ENCODE results near the gene TFAP2A.

Gene TFAP2A

DNA sequence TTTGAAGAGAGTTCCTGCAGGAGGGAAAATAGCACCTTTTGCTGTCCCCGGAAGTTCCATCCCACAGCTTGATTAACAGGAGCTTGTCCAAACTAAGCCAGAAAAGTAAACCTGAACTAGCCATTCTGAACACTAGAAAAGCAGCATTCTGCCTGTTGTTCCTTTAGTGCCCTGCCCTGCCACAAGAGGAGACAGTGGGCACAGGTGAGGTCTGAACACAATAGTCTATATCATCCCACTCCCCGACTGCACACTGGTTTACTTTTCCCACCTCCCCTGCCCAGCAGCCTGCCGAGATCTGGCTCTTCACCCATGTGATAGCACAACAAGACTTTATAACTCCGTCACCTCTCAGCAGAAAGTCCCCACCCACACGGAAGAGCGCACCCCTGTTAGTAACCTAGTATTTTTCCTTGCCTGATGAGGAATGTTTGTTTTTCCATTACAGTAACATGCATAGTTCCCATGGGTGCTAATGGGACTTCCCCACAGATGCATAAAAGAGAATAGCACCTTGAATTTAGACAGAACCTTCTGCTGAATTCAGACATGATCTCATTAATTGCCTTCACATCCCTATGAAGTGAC, 59.7 kb downstream of the TFAP2A start:
- no peak for TF ChIP-seq TAF1 (IDR thresholded peaks at IDR 0.05; ENCODE audit: borderline replicate concordance, insufficient read depth, low read length)
- TF ChIP-seq SIN3A (IDR thresholded peaks at IDR 0.05; ENCODE audit: borderline replicate concordance, insufficient read depth, low read length): no peak
- no peak for TF ChIP-seq POLR2AphosphoS5 (IDR thresholded peaks at IDR 0.05; ENCODE audit: low read depth, low read length)
- no peak for TF ChIP-seq FOXP2 (optimal IDR thresholded peaks at IDR 0.05; ENCODE audit: borderline replicate concordance, extremely low read depth, extremely low read length, insufficient read depth)
- no peak for TF ChIP-seq REST (IDR thresholded peaks at IDR 0.05; ENCODE audit: insufficient read depth in 1 of 2, low read depth in 2 of 2, low read length in 2 of 2)

GRCh38 chr6:10351791-10352190, 63.1 kb downstream of the TFAP2A start:
- no peak for TF ChIP-seq REST (IDR thresholded peaks at IDR 0.05; ENCODE audit: insufficient read depth in 1 of 2, low read depth in 2 of 2, low read length in 2 of 2)
- TF ChIP-seq FOXP2 (optimal IDR thresholded peaks at IDR 0.05; ENCODE audit: borderline replicate concordance, extremely low read depth, extremely low read length, insufficient read depth): peak; percentile 52

- no peak for TF ChIP-seq TAF1 (IDR thresholded peaks at IDR 0.05; ENCODE audit: borderline replicate concordance, insufficient read depth, low read length)
- no peak for TF ChIP-seq FOXP2 (optimal IDR thresholded peaks at IDR 0.05; ENCODE audit: borderline replicate concordance, extremely low read depth, extremely low read length, insufficient read depth)
- TF ChIP-seq SIN3A (IDR thresholded peaks at IDR 0.05; ENCODE audit: borderline replicate concordance, insufficient read depth, low read length): no peak
- no peak for TF ChIP-seq REST (IDR thresholded peaks at IDR 0.05; ENCODE audit: insufficient read depth in 1 of 2, low read depth in 2 of 2, low read length in 2 of 2)
- no peak for TF ChIP-seq POLR2AphosphoS5 (IDR thresholded peaks at IDR 0.05; ENCODE audit: low read depth, low read length)
Measured at GRCh38 chr6:10350720-10351119, 64.2 kb downstream of the TFAP2A start.

DNA sequence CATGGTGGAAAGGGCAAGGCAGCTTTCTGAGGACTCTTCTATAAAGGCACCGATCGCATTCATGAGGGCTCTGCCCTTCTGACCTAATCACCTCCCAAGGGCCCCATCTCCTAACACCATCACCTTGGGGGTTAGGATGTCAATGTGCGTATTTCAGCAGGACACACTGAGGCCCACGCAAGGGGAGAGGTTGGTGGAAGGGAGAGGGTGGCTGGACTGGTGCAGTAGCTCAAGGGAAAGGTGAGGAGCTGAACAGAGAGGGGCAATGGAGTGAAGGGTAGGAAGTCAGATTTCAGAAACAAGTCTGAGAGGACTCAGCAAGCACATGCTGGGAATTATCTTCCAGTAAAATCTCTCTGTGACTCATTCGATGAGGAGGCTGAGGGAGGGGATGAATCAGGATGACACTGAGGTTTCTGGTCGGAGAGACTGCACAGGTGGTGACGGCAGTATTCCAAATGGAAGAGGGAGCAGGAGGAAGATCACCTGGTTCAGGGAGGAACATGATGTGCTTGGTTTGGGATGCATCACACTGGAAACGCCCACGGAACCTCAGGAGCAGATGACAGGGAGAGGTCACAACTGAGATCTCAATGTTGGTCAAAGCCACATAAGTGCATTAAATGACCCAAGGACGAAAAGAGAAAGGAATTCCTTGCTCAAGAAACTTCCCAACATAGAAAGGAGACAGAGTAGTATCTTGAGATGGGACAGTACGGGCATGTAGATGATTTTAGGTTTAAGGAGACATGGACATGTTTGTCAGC, 67.1 kb downstream of the TFAP2A start:
- TF ChIP-seq TAF1 (IDR thresholded peaks at IDR 0.05; ENCODE audit: borderline replicate concordance, insufficient read depth, low read length): no peak
- TF ChIP-seq SIN3A (IDR thresholded peaks at IDR 0.05; ENCODE audit: borderline replicate concordance, insufficient read depth, low read length): no peak
- TF ChIP-seq POLR2AphosphoS5 (IDR thresholded peaks at IDR 0.05; ENCODE audit: low read depth, low read length): no peak
- no peak for TF ChIP-seq FOXP2 (optimal IDR thresholded peaks at IDR 0.05; ENCODE audit: borderline replicate concordance, extremely low read depth, extremely low read length, insufficient read depth)
- TF ChIP-seq REST (IDR thresholded peaks at IDR 0.05; ENCODE audit: insufficient read depth in 1 of 2, low read depth in 2 of 2, low read length in 2 of 2): no peak

Data from PFSK-1 (cell line).